NOMO-1 (cell line): ENCODE results near the gene TDG.
A peak's percentile ranks its signal among the peaks of the same experiment; 100 is the strongest.

Source experiments
- DNase-seq, 2 experiments: peaks; one replicate each; lab custom pipeline; 2025; ENCODE audit not compliant: unreplicated experiment in 2 of 2; lab: John Stamatoyannopoulos, UW

The TDG gene

GRCh38 chr12:103965590-103966504, at the start of gene TDG:
Gene TDG (plus strand): TSS chr12:103965872. CDS start chr12:103966038, 166 bp downstream.
- DNase-seq = peak; percentile 97 to 99

GRCh38 chr12:103917873-103918272, 47.8 kb upstream of the TDG start:
- DNase-seq = no peak

GRCh38 chr12:103924761-103925641, 40.7 kb upstream of the TDG start:
- DNase-seq = no peak

GRCh38 chr12:103928682-103929045, 37.0 kb upstream of the TDG start:
- peak; percentile 70 to 78 for DNase-seq

- peak; percentile 70 to 86 for DNase-seq
Observed at GRCh38 chr12:103929046-103929783, 36.5 kb upstream of the TDG start.

- peak in 1 of 2 experiments; percentile 92 for DNase-seq
Observed at GRCh38 chr12:103929784-103930033, 36.0 kb upstream of the TDG start.

GRCh38 chr12:103930034-103930786, 35.5 kb upstream of the TDG start, which contains the start of gene HSP90B1:
Gene HSP90B1 (plus strand): TSS chr12:103930410. CDS start chr12:103930516, 106 bp downstream.
- DNase-seq = peak; percentile 99 to 100

- peak; percentile 65 to 67 for DNase-seq
Observed at GRCh38 chr12:103930787-103931735, 34.6 kb upstream of the TDG start.

- DNase-seq = no peak
Observed at GRCh38 chr12:103933237-103933636, 32.4 kb upstream of the TDG start.

- DNase-seq = no peak
Observed at GRCh38 chr12:103936679-103937078, 29.0 kb upstream of the TDG start.

GRCh38 chr12:103944964-103945363, 20.7 kb upstream of the TDG start:
- DNase-seq = no peak

- no peak for DNase-seq
Observed at GRCh38 chr12:103947871-103948555, 17.7 kb upstream of the TDG start.

- DNase-seq = no peak
Observed at GRCh38 chr12:103948746-103949406, 16.8 kb upstream of the TDG start.

GRCh38 chr12:103952497-103952896, 13.2 kb upstream of the TDG start:
- DNase-seq = no peak

- peak in 1 of 2 experiments; percentile 12 for DNase-seq
Observed at GRCh38 chr12:103955811-103956508, 9.7 kb upstream of the TDG start.

GRCh38 chr12:103956509-103957027, 9.1 kb upstream of the TDG start:
- DNase-seq = peak; percentile 37 to 43

GRCh38 chr12:103957865-103958388, 7.7 kb upstream of the TDG start:
- DNase-seq = no peak
